ENCODE data around the gene RAD51B. TPM values are rescaled to one million over a fixed set of nuclear protein-coding genes. Genes with fewer than 3 reads are reported as not detected.

Gene RAD51B
- total RNA-seq, 1 donor from 2014 or later: 16.7 TPM

- peaks cover 11% of the 10 kb centered on the region for H3K36me3 Mint-ChIP-seq (ENCODE audit: low read depth)
- H3K4me1 Mint-ChIP-seq: no peaks in the 10 kb centered on the region
- no peak overlapping the region for H3K4me3 Mint-ChIP-seq
- no peak for DNase-seq (ENCODE audit: low read depth, low spot score)
- H3K27me3 Mint-ChIP-seq (ENCODE audit: low read depth): no peaks in the 10 kb centered on the region
- H3K9me3 Mint-ChIP-seq: no peaks in the 10 kb centered on the region
- H3K27ac Mint-ChIP-seq (ENCODE audit: unreplicated experiment): no peak overlapping the region
- TF ChIP-seq, protein P1, sequence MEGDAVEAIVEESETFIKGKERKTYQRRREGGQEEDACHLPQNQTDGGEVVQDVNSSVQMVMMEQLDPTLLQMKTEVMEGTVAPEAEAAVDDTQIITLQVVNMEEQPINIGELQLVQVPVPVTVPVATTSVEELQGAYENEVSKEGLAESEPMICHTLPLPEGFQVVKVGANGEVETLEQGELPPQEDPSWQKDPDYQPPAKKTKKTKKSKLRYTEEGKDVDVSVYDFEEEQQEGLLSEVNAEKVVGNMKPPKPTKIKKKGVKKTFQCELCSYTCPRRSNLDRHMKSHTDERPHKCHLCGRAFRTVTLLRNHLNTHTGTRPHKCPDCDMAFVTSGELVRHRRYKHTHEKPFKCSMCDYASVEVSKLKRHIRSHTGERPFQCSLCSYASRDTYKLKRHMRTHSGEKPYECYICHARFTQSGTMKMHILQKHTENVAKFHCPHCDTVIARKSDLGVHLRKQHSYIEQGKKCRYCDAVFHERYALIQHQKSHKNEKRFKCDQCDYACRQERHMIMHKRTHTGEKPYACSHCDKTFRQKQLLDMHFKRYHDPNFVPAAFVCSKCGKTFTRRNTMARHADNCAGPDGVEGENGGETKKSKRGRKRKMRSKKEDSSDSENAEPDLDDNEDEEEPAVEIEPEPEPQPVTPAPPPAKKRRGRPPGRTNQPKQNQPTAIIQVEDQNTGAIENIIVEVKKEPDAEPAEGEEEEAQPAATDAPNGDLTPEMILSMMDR (conservative IDR thresholded peaks at IDR 0.05): no peak
Observed at GRCh38 chr14:67784244-67784823, 35.2 kb upstream of the RAD51B start.

GRCh38 chr14:67785270-67786109, 34.1 kb upstream of the RAD51B start:
- no peak overlapping the region for H3K27ac Mint-ChIP-seq (ENCODE audit: unreplicated experiment)
- H3K4me3 Mint-ChIP-seq: no peak overlapping the region
- no peaks in the 10 kb centered on the region for H3K9me3 Mint-ChIP-seq
- no peaks in the 10 kb centered on the region for H3K27me3 Mint-ChIP-seq (ENCODE audit: low read depth)
- TF ChIP-seq, protein P1 (conservative IDR thresholded peaks at IDR 0.05): no peak
- peaks cover 11% of the 10 kb centered on the region for H3K36me3 Mint-ChIP-seq (ENCODE audit: low read depth)
- no peak for DNase-seq (ENCODE audit: low read depth, low spot score)
- H3K4me1 Mint-ChIP-seq: no peaks in the 10 kb centered on the region

DNA sequence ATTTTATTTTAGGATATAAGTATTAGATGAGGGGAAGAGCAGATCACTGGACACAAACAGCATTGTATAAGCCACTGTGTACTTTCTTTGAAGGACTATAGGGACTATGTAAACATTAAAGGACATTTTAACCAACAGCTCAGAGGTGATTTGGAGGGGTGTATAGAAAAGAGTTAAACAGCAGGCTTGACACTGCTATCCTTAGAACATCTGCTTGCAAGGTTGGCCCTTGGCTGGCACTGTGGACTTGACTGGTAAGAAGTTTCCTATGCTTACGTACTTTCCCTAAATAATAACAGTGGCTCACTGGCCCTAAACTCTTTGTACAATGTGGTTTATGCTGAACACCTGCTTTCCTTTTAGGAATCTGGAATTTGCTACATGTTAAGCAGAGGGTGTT, 31.9 kb upstream of the RAD51B start:
- TF ChIP-seq, protein P1 (conservative IDR thresholded peaks at IDR 0.05): no peak
- no peaks in the 10 kb centered on the region for H3K9me3 Mint-ChIP-seq
- DNase-seq (ENCODE audit: low read depth, low spot score): no peak
- H3K4me3 Mint-ChIP-seq: no peak overlapping the region
- no peaks in the 10 kb centered on the region for H3K27me3 Mint-ChIP-seq (ENCODE audit: low read depth)
- peaks cover 8% of the 10 kb centered on the region for H3K36me3 Mint-ChIP-seq (ENCODE audit: low read depth)
- H3K27ac Mint-ChIP-seq (ENCODE audit: unreplicated experiment): no peak overlapping the region
- H3K4me1 Mint-ChIP-seq: no peaks in the 10 kb centered on the region

DNA sequence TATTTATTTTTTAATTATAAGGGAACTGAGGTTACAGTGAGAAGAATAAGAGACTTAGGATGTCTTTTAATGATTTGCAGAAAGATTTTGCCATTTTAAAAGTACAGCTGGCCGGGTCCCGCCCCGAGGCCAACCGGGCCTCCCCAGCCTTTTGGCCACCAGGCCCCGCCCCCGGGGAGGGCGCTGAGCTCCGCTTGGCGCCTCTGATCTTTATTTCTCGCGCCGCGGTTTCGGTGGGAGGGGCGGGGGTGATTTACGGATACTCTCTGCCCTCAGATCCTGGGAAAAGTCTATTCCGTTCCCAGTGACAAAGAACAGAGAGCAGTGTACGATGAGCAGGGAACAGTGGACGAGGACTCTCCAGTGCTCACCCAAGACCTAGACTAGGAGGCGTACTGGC, 20.8 kb upstream of the RAD51B start:
- peak overlapping the region; percentile 59 for H3K27ac Mint-ChIP-seq (ENCODE audit: unreplicated experiment)
- TF ChIP-seq, protein P1 (conservative IDR thresholded peaks at IDR 0.05): no peak
- peaks cover 14% of the 10 kb centered on the region for H3K36me3 Mint-ChIP-seq (ENCODE audit: low read depth)

GRCh38 chr14:67800743-67801142, 18.8 kb upstream of the RAD51B start:
- Mint-ChIP-seq H3K4me3 (no peak overlapping the region), H3K36me3 (ENCODE audit: low read depth) (peaks cover 15% of the 10 kb centered on the region), H3K9me3 (no peaks in the 10 kb centered on the region), H3K27ac (ENCODE audit: unreplicated experiment) (no peak overlapping the region), H3K4me1 (peaks cover 19% of the 10 kb centered on the region), H3K27me3 (ENCODE audit: low read depth) (no peaks in the 10 kb centered on the region)
- DNase-seq (ENCODE audit: low read depth, low spot score): no peak
- TF ChIP-seq, protein P1 (conservative IDR thresholded peaks at IDR 0.05): no peak

More for the DNA sequence above, 20.8 kb upstream of the RAD51B start:
- DNase-seq (ENCODE audit: low read depth, low spot score): no peak
- Mint-ChIP-seq H3K4me1 (peaks cover 19% of the 10 kb centered on the region), H3K4me3 (peak overlapping the region; percentile 11), H3K9me3 (no peaks in the 10 kb centered on the region), H3K27me3 (ENCODE audit: low read depth) (no peaks in the 10 kb centered on the region)
